Measurements from ENCODE around the gene HERC3.

Gene HERC3

GRCh38 chr4:88744609-88745008 is 152.3 kb downstream of the HERC3 start:
- Histone ChIP-seq H3K4me1 (ENCODE audit: insufficient read depth, low read length) (no peaks in the 10 kb centered on the region), H3K9me3 (ENCODE audit: control insufficient read depth, insufficient read depth, low read length) (no peaks in the 10 kb centered on the region), H3K36me3 (ENCODE audit: insufficient read depth, low read length) (peaks cover 7% of the 10 kb centered on the region), H3K9ac (ENCODE audit: low read depth, low read length) (no peak overlapping the region)

GRCh38 chr4:88745175-88745574 is 152.9 kb downstream of the HERC3 start:
- peaks cover 7% of the 10 kb centered on the region for H3K36me3 ChIP-seq (ENCODE audit: insufficient read depth, low read length)

GRCh38 chr4:88745581-88746163 is 153.4 kb downstream of the HERC3 start:
- no peaks in the 10 kb centered on the region for H3K4me1 ChIP-seq (ENCODE audit: insufficient read depth, low read length)
- no peak overlapping the region for H3K9ac ChIP-seq (ENCODE audit: low read depth, low read length)
- no peaks in the 10 kb centered on the region for H3K9me3 ChIP-seq (ENCODE audit: control insufficient read depth, insufficient read depth, low read length)
- peaks cover 7% of the 10 kb centered on the region for H3K36me3 ChIP-seq (ENCODE audit: insufficient read depth, low read length)

More at GRCh38 chr4:88745175-88745574, 152.9 kb downstream of the HERC3 start:
- Histone ChIP-seq H3K9me3 (ENCODE audit: control insufficient read depth, insufficient read depth, low read length) (no peaks in the 10 kb centered on the region), H3K9ac (ENCODE audit: low read depth, low read length) (no peak overlapping the region), H3K4me1 (ENCODE audit: insufficient read depth, low read length) (no peaks in the 10 kb centered on the region)

- no peaks in the 10 kb centered on the region for H3K4me1 ChIP-seq (ENCODE audit: insufficient read depth, low read length)
- H3K36me3 ChIP-seq (ENCODE audit: insufficient read depth, low read length): peaks cover 7% of the 10 kb centered on the region
- H3K9ac ChIP-seq (ENCODE audit: low read depth, low read length): no peak overlapping the region
- no peaks in the 10 kb centered on the region for H3K9me3 ChIP-seq (ENCODE audit: control insufficient read depth, insufficient read depth, low read length)
Observed at GRCh38 chr4:88746206-88746605, 153.9 kb downstream of the HERC3 start.

GRCh38 chr4:88747351-88747750 is 155.1 kb downstream of the HERC3 start:
- Histone ChIP-seq H3K9me3 (ENCODE audit: control insufficient read depth, insufficient read depth, low read length) (no peaks in the 10 kb centered on the region), H3K36me3 (ENCODE audit: insufficient read depth, low read length) (peaks cover 7% of the 10 kb centered on the region), H3K9ac (ENCODE audit: low read depth, low read length) (no peak overlapping the region), H3K4me1 (ENCODE audit: insufficient read depth, low read length) (no peaks in the 10 kb centered on the region)

- no peak overlapping the region for H3K9ac ChIP-seq (ENCODE audit: low read depth, low read length)
- H3K9me3 ChIP-seq (ENCODE audit: control insufficient read depth, insufficient read depth, low read length): no peaks in the 10 kb centered on the region
- H3K36me3 ChIP-seq (ENCODE audit: insufficient read depth, low read length): peaks cover 7% of the 10 kb centered on the region
- H3K4me1 ChIP-seq (ENCODE audit: insufficient read depth, low read length): no peaks in the 10 kb centered on the region
Observed at GRCh38 chr4:88750369-88750768, 158.1 kb downstream of the HERC3 start.

- Histone ChIP-seq H3K9me3 (ENCODE audit: control insufficient read depth, insufficient read depth, low read length) (no peaks in the 10 kb centered on the region), H3K36me3 (ENCODE audit: insufficient read depth, low read length) (peaks cover 7% of the 10 kb centered on the region), H3K4me1 (ENCODE audit: insufficient read depth, low read length) (no peaks in the 10 kb centered on the region), H3K9ac (ENCODE audit: low read depth, low read length) (no peak overlapping the region)
Observed at GRCh38 chr4:88751258-88752075, 159.2 kb downstream of the HERC3 start.

- H3K9ac ChIP-seq (ENCODE audit: low read depth, low read length): no peak overlapping the region
- H3K4me1 ChIP-seq (ENCODE audit: insufficient read depth, low read length): no peaks in the 10 kb centered on the region
- peaks cover 7% of the 10 kb centered on the region for H3K36me3 ChIP-seq (ENCODE audit: insufficient read depth, low read length)
- H3K9me3 ChIP-seq (ENCODE audit: control insufficient read depth, insufficient read depth, low read length): no peaks in the 10 kb centered on the region
Observed at GRCh38 chr4:88752076-88752463, 159.8 kb downstream of the HERC3 start.

- H3K36me3 ChIP-seq (ENCODE audit: insufficient read depth, low read length): peaks cover 7% of the 10 kb centered on the region
- H3K4me1 ChIP-seq (ENCODE audit: insufficient read depth, low read length): no peaks in the 10 kb centered on the region
- no peaks in the 10 kb centered on the region for H3K9me3 ChIP-seq (ENCODE audit: control insufficient read depth, insufficient read depth, low read length)
- H3K9ac ChIP-seq (ENCODE audit: low read depth, low read length): no peak overlapping the region
Observed at GRCh38 chr4:88752754-88753153, 160.5 kb downstream of the HERC3 start.

GRCh38 chr4:88753658-88754571 is 161.6 kb downstream of the HERC3 start:
- Histone ChIP-seq H3K9me3 (ENCODE audit: control insufficient read depth, insufficient read depth, low read length) (no peaks in the 10 kb centered on the region), H3K36me3 (ENCODE audit: insufficient read depth, low read length) (peaks cover 2% of the 10 kb centered on the region; the same call in 1 of the 2 replicates), H3K4me1 (ENCODE audit: insufficient read depth, low read length) (no peaks in the 10 kb centered on the region), H3K9ac (ENCODE audit: low read depth, low read length) (no peak overlapping the region)

- Histone ChIP-seq H3K9ac (ENCODE audit: low read depth, low read length) (no peak overlapping the region), H3K36me3 (ENCODE audit: insufficient read depth, low read length) (no peaks in the 10 kb centered on the region), H3K9me3 (ENCODE audit: control insufficient read depth, insufficient read depth, low read length) (no peaks in the 10 kb centered on the region), H3K4me1 (ENCODE audit: insufficient read depth, low read length) (peaks cover 7% of the 10 kb centered on the region)
Observed at GRCh38 chr4:88754796-88755195, 162.5 kb downstream of the HERC3 start.

GRCh38 chr4:88755454-88755853 is 163.2 kb downstream of the HERC3 start:
- no peaks in the 10 kb centered on the region for H3K36me3 ChIP-seq (ENCODE audit: insufficient read depth, low read length)
- H3K4me1 ChIP-seq (ENCODE audit: insufficient read depth, low read length): peaks cover 10% of the 10 kb centered on the region
- H3K9me3 ChIP-seq (ENCODE audit: control insufficient read depth, insufficient read depth, low read length): no peaks in the 10 kb centered on the region
- no peak overlapping the region for H3K9ac ChIP-seq (ENCODE audit: low read depth, low read length)

GRCh38 chr4:88756149-88756548 is 163.9 kb downstream of the HERC3 start:
- Histone ChIP-seq H3K36me3 (ENCODE audit: insufficient read depth, low read length) (no peaks in the 10 kb centered on the region), H3K9me3 (ENCODE audit: control insufficient read depth, insufficient read depth, low read length) (no peaks in the 10 kb centered on the region), H3K9ac (ENCODE audit: low read depth, low read length) (no peak overlapping the region), H3K4me1 (ENCODE audit: insufficient read depth, low read length) (peaks cover 14% of the 10 kb centered on the region)

GRCh38 chr4:88757067-88757466 is 164.8 kb downstream of the HERC3 start:
- Histone ChIP-seq H3K9me3 (ENCODE audit: control insufficient read depth, insufficient read depth, low read length) (no peaks in the 10 kb centered on the region), H3K36me3 (ENCODE audit: insufficient read depth, low read length) (no peaks in the 10 kb centered on the region), H3K9ac (ENCODE audit: low read depth, low read length) (no peak overlapping the region), H3K4me1 (ENCODE audit: insufficient read depth, low read length) (peaks cover 18% of the 10 kb centered on the region)
